Fibroblast of lung (primary cell): ENCODE results near the gene CENPK. TPM values are rescaled to one million over a fixed set of nuclear protein-coding genes. Genes with fewer than 3 reads are reported as not detected.

ENCODE experiments used
- DNase-seq, 2 donors: peaks; one replicate each; pipeline versions ENCODE4 v3.0.0 to v3.0.0-alpha.2; 2010; ENCODE audit warnings: low read depth in 2 of 2
- H2AFZ ChIP-seq: 2 replicates; pipeline ENCODE4 v1.5.1; 2012; ENCODE audit warnings: low read length, control low read depth, inconsistent platforms
- H3K27ac ChIP-seq: 2 replicates; pipeline ENCODE4 v1.5.1; 2011; ENCODE audit warnings: low read length, control low read depth; ENCODE audit not compliant: insufficient read depth
- H3K27me3 ChIP-seq: 2 replicates; pipeline ENCODE4 v1.5.1; 2011; ENCODE audit warnings: mild to moderate bottlenecking, low read length; ENCODE audit not compliant: control insufficient read depth, insufficient read depth
- H3K36me3 ChIP-seq: 2 replicates; pipeline ENCODE4 v1.5.1; 2011; ENCODE audit warnings: low read length; ENCODE audit not compliant: control insufficient read depth, insufficient read depth
- H3K4me1 ChIP-seq: 2 replicates; pipeline ENCODE4 v1.5.1; 2011; ENCODE audit warnings: low read length; ENCODE audit not compliant: control insufficient read depth, insufficient read depth; ENCODE audit errors: extremely low read depth
- H3K4me2 ChIP-seq: 2 replicates; pipeline ENCODE4 v1.5.1; 2011; ENCODE audit warnings: low read length, control low read depth; ENCODE audit not compliant: insufficient read depth; ENCODE audit errors: extremely low read depth
- H3K4me3 ChIP-seq, 4 experiments: fragments of 200-600 bp in 1 of 4; sonication (generic) in 1 of 4; replicated peaks in 1 of 4; 2 replicates each; pipeline ENCODE4 v1.5.1; 2011 to 2016; ENCODE audit warnings: low read length in 4 of 4, low read depth in 3 of 4, mild to moderate bottlenecking in 3 of 4, control low read depth in 2 of 4, inconsistent platforms in 1 of 4, mixed read lengths in 1 of 4; ENCODE audit not compliant: insufficient read depth in 1 of 4; ENCODE audit errors: control extremely low read depth in 1 of 4
- H3K79me2 ChIP-seq: 2 replicates; pipeline ENCODE4 v1.5.1; 2012; ENCODE audit warnings: mild to moderate bottlenecking, low read length, inconsistent platforms; ENCODE audit not compliant: control insufficient read depth, insufficient read depth
- H3K9ac ChIP-seq: 2 replicates; pipeline ENCODE4 v1.5.1; 2011; ENCODE audit warnings: mild to moderate bottlenecking, low read length, control low read depth; ENCODE audit not compliant: insufficient read depth
- H3K9me3 ChIP-seq: 2 replicates; pipeline ENCODE4 v1.5.1; 2012; ENCODE audit warnings: low read depth, low read length; ENCODE audit not compliant: control insufficient read depth, insufficient read depth
- H4K20me1 ChIP-seq: 2 replicates; pipeline ENCODE4 v1.5.1; 2011; ENCODE audit warnings: low read length; ENCODE audit not compliant: control insufficient read depth, insufficient read depth; ENCODE audit errors: extremely low read depth
- EZH2 ChIP-seq: IDR thresholded peaks from 2 replicates; pipeline ENCODE4 v1.5.1; 2012; ENCODE audit warnings: low read length, control low read depth, mild to moderate bottlenecking; ENCODE audit errors: missing control alignments
- polyA plus RNA-seq, 2 donors: library from polyadenylated mRNA; depleted of rRNA in 1 of 2; stranded (reverse) in 1 of 2; unstranded in 1 of 2; fragments of >200 nt; gene quantifications; 2 replicates each; pipeline ENCODE4 v1.2.1, GENCODE V29; 2011 to 2012; ENCODE audit warnings: missing spikeins in 1 of 2
- total RNA-seq: library from RNA; depleted of rRNA; stranded (reverse); fragments of >200 nt; gene quantifications from 2 replicates; pipeline ENCODE4 v1.2.1, GENCODE V29; 2014
- TF ChIP-seq, protein P1 (sequence below), 2 donors: IDR thresholded peaks in 1 of 2; conservative IDR thresholded peaks in 1 of 2; 1 replicate in 1 of 2; 2 replicates in 1 of 2; pipeline ENCODE4 v1.5.1; 2011 to 2012; ENCODE audit warnings: low read length in 2 of 2, control low read depth in 1 of 2, inconsistent platforms in 1 of 2, low read depth in 1 of 2, mild to moderate bottlenecking in 1 of 2

The CENPK gene
- total and polyA plus RNA-seq, 2 donors (not counting 1 experiment from before 2014, with no cell fraction given): 7.1 to 11.2 TPM

DNA sequence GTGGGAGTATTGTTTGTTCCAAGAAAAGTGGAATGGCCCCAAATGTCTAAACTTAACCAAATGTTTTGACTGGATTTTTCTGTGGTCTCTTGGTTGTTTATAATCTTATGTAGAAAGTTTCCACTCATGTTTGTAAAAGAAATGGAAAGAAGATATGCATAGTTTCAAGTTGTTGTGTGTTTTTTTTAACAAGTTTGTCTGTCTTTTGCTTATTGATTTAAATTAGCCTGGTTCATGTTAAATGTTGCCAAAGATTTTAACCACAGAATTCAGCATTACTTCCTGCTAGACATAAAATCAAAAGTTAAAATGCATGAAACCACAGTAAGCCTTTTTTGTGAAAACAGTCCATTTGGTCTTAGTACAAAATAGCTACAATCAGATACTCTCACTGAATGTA is 14.2 kb upstream of the CENPK start:
- Histone ChIP-seq H3K4me1 (no peaks in the 10 kb centered on the region), H3K79me2 (no peaks in the 10 kb centered on the region), H3K9ac (no peak overlapping the region), H3K27me3 (no peaks in the 10 kb centered on the region), H4K20me1 (no peaks in the 10 kb centered on the region), H3K4me2 (no peak overlapping the region), H3K9me3 (no peaks in the 10 kb centered on the region), H3K4me3 (no peak overlapping the region), H3K27ac (no peak overlapping the region), H2AFZ (no peak overlapping the region), H3K36me3 (peaks cover 2% of the 10 kb centered on the region)
- DNase-seq: peak; percentile 7 to 56
- TF ChIP-seq, protein P1, sequence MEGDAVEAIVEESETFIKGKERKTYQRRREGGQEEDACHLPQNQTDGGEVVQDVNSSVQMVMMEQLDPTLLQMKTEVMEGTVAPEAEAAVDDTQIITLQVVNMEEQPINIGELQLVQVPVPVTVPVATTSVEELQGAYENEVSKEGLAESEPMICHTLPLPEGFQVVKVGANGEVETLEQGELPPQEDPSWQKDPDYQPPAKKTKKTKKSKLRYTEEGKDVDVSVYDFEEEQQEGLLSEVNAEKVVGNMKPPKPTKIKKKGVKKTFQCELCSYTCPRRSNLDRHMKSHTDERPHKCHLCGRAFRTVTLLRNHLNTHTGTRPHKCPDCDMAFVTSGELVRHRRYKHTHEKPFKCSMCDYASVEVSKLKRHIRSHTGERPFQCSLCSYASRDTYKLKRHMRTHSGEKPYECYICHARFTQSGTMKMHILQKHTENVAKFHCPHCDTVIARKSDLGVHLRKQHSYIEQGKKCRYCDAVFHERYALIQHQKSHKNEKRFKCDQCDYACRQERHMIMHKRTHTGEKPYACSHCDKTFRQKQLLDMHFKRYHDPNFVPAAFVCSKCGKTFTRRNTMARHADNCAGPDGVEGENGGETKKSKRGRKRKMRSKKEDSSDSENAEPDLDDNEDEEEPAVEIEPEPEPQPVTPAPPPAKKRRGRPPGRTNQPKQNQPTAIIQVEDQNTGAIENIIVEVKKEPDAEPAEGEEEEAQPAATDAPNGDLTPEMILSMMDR (conservative IDR thresholded peaks at IDR 0.05 in 1 of 2, IDR thresholded peaks at IDR 0.05 in 1 of 2; ENCODE audit: low read depth in 1 of 2, low read length in 2 of 2): no peak
- no peak for TF ChIP-seq EZH2

DNA sequence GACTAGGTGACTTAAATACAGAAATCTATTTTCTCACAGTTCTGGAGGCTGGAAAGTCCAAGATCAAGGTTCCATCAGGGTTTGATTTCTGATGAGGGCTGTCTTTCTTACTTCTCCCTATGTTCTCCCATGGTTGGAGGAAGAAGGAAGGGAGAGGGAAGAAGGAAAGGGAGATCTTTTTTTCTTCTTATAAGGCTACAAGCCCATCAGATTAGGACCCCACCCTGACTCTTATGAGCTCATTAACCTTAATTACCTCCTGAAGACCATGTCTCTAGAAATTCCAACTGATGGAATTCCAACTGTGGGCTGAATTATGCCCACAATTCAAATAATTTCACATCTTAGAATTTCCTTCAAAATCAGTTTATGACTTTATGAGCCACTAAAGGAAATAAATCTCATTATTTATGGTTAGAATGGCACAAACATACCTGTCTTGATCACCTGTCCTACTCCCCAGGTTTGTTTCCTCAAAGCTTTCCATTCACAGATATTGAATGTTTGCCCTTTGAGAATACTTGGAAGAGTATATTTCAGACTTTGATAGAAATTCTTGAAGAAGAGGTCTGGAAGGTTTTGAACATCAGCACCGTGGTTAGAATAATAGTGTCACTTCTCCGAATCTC is 7.7 kb upstream of the CENPK start:
- Histone ChIP-seq H3K4me1 (no peaks in the 10 kb centered on the region), H3K9me3 (no peaks in the 10 kb centered on the region), H3K4me3 (no peak overlapping the region), H2AFZ (no peak overlapping the region), H3K9ac (no peak overlapping the region), H3K27ac (no peak overlapping the region), H4K20me1 (no peaks in the 10 kb centered on the region), H3K4me2 (no peak overlapping the region), H3K36me3 (peaks cover 2% of the 10 kb centered on the region), H3K27me3 (no peaks in the 10 kb centered on the region), H3K79me2 (peaks cover 6% of the 10 kb centered on the region)
- DNase-seq: no peak
- no peak for TF ChIP-seq EZH2
- TF ChIP-seq, protein P1 (conservative IDR thresholded peaks at IDR 0.05 in 1 of 2, IDR thresholded peaks at IDR 0.05 in 1 of 2; ENCODE audit: low read depth in 1 of 2, low read length in 2 of 2): no peak

DNA sequence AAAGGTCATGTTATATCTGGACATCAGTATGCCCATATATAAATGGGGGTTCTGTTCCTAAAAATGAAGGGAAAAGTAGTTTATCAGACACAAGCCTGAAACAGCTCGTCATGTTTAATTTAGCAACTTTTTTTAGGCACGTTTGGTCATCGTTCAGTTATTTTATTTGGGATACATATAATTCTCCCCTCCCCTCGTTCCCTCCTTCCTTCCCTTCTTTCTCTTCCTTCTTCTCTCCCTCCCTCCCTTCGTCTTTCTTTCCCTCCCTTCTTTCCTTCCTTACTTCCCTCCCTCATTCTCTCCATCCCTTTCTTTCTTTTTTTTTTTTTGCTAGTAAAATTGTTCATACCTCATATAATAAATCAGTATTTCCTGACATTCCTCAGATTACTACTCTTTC is 3.5 kb upstream of the CENPK start:
- Histone ChIP-seq H3K27ac (no peak overlapping the region), H3K36me3 (no peaks in the 10 kb centered on the region), H3K9ac (no peak overlapping the region), H3K4me1 (no peaks in the 10 kb centered on the region), H3K4me3 (no peak overlapping the region), H3K9me3 (no peaks in the 10 kb centered on the region), H3K4me2 (no peak overlapping the region), H3K27me3 (no peaks in the 10 kb centered on the region), H2AFZ (no peak overlapping the region), H4K20me1 (no peaks in the 10 kb centered on the region), H3K79me2 (peaks cover 40% of the 10 kb centered on the region)
- no peak for DNase-seq
- TF ChIP-seq, protein P1 (conservative IDR thresholded peaks at IDR 0.05 in 1 of 2, IDR thresholded peaks at IDR 0.05 in 1 of 2; ENCODE audit: low read depth in 1 of 2, low read length in 2 of 2): no peak
- TF ChIP-seq EZH2: no peak
